Measurements from ENCODE around the gene HCFC2.

GRCh38 chr12:104122298-104122697, 58.0 kb downstream of the HCFC2 start:
- TF ChIP-seq CTCF (IDR thresholded peaks at IDR 0.05) = no peak
- no peak for TF ChIP-seq POLR2A (IDR thresholded peaks at IDR 0.05)

Measured in tibial nerve (tissue), 3 donors.